GM18511 (cell line): ENCODE results near the gene FXYD6.

Source experiments
- ATAC-seq: cut with Tn5 transposase; IDR thresholded peaks from one replicate; pipeline ENCODE4 v1.9.1; 2021; ENCODE audit warnings: mild to moderate bottlenecking, moderate library complexity; ENCODE audit not compliant: unreplicated experiment

Gene FXYD6

DNA sequence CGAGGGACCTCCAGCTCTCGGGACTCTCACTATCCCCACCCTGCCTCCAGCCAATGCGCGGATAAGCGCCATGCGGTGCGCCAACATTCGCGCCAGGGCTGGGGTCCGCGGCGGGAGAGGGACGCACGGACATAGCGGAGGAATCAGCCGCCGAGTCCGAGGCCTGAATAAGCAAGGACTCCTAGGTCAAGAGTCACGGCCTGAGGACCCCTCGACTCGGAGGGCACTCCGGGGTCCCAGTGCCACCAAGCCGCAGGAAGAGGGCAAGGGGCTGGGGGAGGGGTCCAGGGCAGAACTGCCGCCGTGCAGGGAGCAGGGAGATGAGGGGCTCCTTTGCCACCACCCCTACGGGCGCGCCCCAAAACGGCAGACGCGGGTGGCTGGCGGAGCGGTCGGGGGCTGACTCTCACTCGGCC is 80.0 kb downstream of the FXYD6 start:
- ATAC-seq, result no peak

DNA sequence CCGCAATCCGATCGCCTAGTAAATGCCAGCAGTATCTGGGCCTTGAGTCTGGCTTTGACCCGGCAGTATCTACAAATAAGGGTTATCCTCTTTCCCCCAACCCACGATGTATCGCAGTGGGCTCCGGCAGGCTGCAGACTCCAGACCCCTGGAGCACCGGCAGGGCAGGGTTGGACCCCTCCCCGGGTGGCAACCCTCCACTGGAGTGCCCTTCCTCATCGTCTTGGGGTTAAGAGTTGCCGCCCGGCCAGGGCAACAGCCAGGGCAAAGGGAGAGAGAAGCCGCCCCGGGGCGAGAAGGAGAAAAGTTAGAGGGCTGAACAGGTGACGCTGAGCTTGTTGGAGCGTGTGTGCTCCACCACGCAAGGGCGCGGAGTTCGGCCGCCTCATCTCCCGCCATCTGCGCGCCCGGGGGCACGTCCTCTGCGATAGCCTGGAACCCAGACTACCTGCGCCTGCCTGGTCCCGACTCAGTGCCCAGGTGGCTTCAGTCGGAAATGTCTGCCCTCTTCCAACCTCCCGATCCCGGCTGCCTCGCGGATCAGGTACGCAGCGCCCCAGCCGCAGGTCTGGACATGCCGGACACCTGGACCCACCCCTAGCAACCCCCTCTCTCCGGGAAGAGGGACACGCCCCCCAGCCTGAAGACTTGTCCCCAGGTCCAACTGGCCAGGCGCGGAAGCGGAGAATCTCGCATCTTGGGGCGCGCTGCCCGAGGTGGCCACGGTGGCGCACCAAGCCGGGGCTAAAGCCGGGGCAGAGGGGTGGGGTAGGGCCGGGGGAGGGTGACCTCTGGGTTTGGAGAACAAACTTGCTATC is 80.6 kb downstream of the FXYD6 start:
- ATAC-seq, result no peak

DNA sequence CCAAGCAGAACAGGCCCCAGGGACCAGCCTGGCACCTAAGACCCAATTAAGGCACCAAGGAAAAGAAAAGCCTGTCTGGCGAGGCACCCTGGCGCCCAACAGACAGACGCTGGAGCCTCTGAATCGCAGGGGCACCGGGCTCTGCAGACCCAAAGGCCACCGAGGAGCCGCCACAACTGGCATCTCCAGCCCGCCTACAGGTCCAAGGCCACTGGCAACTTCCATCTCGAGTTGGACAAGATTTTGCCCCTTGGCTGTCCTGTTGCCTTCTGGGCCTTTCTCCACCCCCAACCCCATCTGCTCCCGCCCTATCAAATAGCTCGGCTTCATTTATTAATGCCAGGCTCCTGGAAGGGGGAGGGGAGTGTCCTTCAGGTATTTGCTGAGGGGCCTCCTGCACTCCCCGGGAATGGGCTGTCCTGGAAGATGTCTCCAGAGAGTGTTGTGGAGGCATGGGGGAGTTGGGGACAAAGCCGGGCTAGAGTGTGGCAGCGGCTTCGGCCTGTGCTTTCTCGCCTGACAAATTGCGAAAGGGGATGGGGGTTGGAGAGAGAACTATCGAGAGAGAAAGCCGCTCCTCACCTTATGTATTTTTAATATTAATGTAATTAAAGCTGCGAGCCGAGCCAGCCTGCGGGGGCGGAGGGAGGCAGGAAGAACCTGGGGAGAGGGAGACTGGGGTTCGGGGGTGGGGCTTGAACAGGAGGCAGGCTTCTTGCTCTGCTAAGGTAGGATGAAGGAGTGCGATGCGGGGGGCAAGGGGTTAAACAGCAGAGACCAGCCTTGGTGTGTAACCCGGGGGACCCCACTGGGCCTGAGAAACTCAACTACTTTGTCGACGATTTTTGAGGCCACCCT is 81.5 kb downstream of the FXYD6 start:
- ATAC-seq, result no peak

DNA sequence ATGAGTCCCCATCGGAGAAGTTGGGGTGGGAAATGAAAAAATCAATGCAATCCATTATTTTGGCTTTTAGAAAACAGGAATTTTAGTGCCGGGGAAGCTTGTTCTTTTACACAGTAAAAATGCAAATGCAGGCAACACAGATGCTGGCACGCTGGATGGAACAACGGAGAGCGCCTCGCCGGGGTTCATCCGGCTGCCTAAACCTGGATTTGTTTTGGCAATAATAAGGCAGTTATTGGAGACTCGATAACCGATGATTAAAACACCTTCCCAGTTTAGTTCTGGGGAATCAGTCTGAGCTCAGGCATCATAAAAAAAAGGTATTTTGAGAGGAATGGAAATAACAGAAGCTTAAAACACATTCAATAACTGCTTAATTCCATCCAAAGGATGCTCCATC is 82.3 kb downstream of the FXYD6 start:
- no peak for ATAC-seq

DNA sequence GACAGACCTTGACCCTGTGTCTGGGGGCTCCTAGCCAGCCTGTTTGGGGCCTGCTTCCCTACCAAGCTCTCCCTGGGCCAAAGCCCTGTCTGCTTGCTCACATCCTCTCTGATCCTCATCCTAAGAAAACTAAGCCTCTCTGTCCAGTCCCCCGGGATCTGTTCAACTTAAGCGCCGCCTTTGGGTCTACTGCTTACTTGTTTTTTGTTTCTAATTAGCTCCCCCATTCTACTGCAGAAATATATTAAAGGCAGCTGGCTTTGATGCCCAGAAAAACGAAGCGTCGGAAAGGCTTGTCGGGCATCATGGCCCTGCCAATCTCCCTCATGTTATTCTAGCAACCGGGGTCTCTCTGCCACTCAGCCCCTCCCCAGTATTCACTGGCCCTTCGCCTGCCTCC is 82.9 kb downstream of the FXYD6 start:
- ATAC-seq, result no peak

DNA sequence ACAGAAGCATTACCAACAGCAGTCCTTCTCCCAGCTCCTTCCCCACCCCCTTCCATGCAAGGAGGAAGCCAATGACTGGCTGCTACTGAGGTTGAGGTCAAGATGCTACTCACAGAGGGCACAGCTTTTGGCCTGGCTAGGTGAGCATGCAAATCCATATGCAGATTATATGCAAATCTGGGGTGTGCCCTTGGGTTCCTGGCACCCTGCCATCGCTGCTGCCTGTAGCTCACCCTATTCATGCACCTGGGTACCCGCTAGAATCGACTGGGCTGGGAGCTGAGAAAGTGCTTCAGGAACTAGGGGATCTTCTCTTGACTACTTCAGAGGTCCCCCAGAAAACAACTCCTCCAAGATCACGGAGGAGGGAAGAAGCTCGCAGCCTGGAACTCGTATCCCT is 83.5 kb downstream of the FXYD6 start:
- no peak for ATAC-seq

DNA sequence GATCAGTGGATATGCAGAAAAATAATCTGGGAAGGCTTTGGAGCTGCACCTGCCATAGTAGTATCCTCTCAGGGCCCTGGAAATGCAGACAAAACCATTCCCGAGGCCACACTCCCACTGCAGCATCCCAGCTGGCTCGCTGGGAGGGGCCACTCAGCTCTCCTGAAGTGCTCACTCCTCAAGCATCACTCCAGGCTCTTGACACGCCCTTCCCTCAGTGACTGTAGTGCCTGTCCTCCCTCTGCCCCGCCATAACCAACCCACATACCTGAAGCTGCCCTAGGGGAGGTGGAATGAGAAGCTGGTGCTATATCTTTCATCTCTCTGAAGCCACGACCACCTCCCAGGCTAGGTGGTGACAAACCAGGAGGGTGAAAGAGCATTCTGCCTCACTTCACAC is 84.2 kb downstream of the FXYD6 start:
- ATAC-seq, result no peak

DNA sequence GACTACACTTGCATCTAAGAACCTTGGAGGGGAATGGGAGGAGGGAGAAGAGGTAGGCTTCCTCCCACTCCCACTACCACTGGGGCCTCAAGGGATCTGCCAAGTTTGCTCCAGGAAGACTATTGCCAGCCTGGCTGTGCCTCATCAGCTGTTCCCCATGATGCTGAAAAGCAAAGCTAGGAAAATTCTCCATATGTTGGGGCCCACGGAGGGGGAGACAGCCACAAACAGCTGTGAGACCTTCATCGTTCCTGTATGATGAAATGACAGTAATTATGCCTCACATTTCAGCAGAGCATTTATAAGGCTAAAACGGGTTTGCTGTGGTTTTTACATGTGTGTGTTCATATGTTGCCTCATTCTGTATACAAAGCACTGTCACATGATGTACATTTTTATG is 86.2 kb downstream of the FXYD6 start:
- no peak for ATAC-seq

DNA sequence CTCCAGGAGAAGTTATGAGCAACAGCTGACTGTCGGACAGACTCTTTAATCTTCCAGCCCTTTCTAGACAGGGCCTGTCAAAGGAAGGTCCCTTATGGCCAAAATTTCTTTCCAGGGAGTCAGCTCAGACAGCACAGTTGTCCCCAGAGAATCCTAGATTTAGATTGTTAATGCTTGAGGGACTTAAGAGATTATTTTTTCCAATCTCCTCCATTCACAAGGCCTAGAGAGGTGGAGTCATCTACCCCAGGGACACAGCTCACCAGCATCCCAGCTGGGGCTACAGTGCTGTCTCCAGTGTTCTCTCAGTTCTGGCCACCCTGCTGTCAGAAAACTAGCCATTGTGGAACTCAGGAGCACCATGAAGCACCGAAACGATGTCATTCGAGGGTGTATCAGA is 87.2 kb downstream of the FXYD6 start:
- no peak for ATAC-seq
